Karpas-422 (cell line): ENCODE data around the gene KCTD13. TPM values are rescaled to one million over a fixed set of nuclear protein-coding genes. Genes with fewer than 3 reads are reported as not detected.
"Not testable (repeated sequence)": the region's sequence is repeated elsewhere in the genome, so short reads cannot be mapped to it uniquely, and the experiment has no call there.

ENCODE experiments used
- DNase-seq: peaks from one replicate; pipeline ENCODE4 v3.0.0-alpha.2; 2015
- H2AFZ ChIP-seq: fragments of 200-600 bp; sonication (generic); 2 replicates; pipeline ENCODE4 v1.6.1; 2014; ENCODE audit warnings: antibody characterized with exemption, low read length, mixed read lengths
- H3K27ac ChIP-seq: fragments of 200-600 bp; sonication (generic); 2 replicates; pipeline ENCODE4 v1.5.1; 2014; ENCODE audit warnings: mild to moderate bottlenecking, low read length, moderate library complexity
- H3K27me3 ChIP-seq: fragments of 200-600 bp; sonication (generic); 2 replicates; pipeline ENCODE4 v1.6.1; 2014; ENCODE audit warnings: low read length, mixed read lengths
- H3K36me3 ChIP-seq: fragments of 200-600 bp; sonication (generic); 2 replicates; pipeline ENCODE4 v1.6.1; 2014; ENCODE audit warnings: low read length, mixed read lengths; ENCODE audit not compliant: insufficient read depth
- H3K4me1 ChIP-seq: fragments of 200-600 bp; sonication (generic); 2 replicates; pipeline ENCODE4 v1.6.1; 2014; ENCODE audit warnings: mild to moderate bottlenecking, low read length, mixed read lengths
- H3K4me2 ChIP-seq: fragments of 200-600 bp; sonication (generic); 2 replicates; pipeline ENCODE4 v1.6.1; 2014; ENCODE audit warnings: low read length, low read depth, mild to moderate bottlenecking; ENCODE audit not compliant: poor library complexity, severe bottlenecking
- H3K4me3 ChIP-seq: fragments of 200-600 bp; sonication (generic); 2 replicates; pipeline ENCODE4 v1.5.1; 2014; ENCODE audit warnings: mild to moderate bottlenecking, antibody characterized with exemption, low read length, mixed read lengths
- H3K79me2 ChIP-seq: fragments of 200-600 bp; sonication (generic); 2 replicates; pipeline ENCODE4 v1.6.1; 2014; ENCODE audit warnings: mild to moderate bottlenecking, low read length, mixed read lengths
- H3K9ac ChIP-seq: fragments of 200-600 bp; sonication (generic); 2 replicates; pipeline ENCODE4 v1.6.0; 2014; ENCODE audit warnings: low read length
- H3K9me2 ChIP-seq: fragments of 200-600 bp; sonication (generic), shearing (Covaris generic); replicated peaks from 2 replicates; pipeline ENCODE4 v1.6.0; 2014; ENCODE audit warnings: mild to moderate bottlenecking, low read length, moderate library complexity; ENCODE audit not compliant: insufficient read depth
- H3K9me3 ChIP-seq: fragments of 300-700, 200-600 bp; sonication (generic); 2 replicates; pipeline ENCODE4 v1.6.1; 2014; ENCODE audit warnings: low read length, mixed read lengths
- H4K20me1 ChIP-seq: fragments of 200-600 bp; sonication (generic); 2 replicates; pipeline ENCODE4 v1.6.1; 2014; ENCODE audit warnings: mild to moderate bottlenecking, antibody characterized with exemption, low read length, low read depth; ENCODE audit not compliant: insufficient read depth
- total RNA-seq: library from RNA; depleted of rRNA; stranded (reverse); fragments of >200 nt; shearing (Covaris generic); gene quantifications from 2 replicates; pipeline ENCODE4 v1.2.3, GENCODE V29; 2014; ENCODE audit warnings: low replicate concordance

Gene KCTD13
- total RNA-seq, 1 experiment from 2014 or later: 14.2 TPM

GRCh38 chr16:29873319-29873718 is 52.7 kb downstream of the KCTD13 start:
- Histone ChIP-seq H3K79me2 (no peaks in the 10 kb centered on the region), H3K27ac (no peak overlapping the region), H3K9ac (no peak overlapping the region), H3K9me3 (no peaks in the 10 kb centered on the region), H3K27me3 (no peaks in the 10 kb centered on the region), H3K36me3 (no peaks in the 10 kb centered on the region), H3K9me2 (no peaks in the 10 kb centered on the region), H3K4me2 (no peak overlapping the region), H3K4me1 (no peaks in the 10 kb centered on the region), H2AFZ (no peak overlapping the region), H3K4me3 (no peak overlapping the region), H4K20me1 (no peaks in the 10 kb centered on the region)
- no peak for DNase-seq

DNA sequence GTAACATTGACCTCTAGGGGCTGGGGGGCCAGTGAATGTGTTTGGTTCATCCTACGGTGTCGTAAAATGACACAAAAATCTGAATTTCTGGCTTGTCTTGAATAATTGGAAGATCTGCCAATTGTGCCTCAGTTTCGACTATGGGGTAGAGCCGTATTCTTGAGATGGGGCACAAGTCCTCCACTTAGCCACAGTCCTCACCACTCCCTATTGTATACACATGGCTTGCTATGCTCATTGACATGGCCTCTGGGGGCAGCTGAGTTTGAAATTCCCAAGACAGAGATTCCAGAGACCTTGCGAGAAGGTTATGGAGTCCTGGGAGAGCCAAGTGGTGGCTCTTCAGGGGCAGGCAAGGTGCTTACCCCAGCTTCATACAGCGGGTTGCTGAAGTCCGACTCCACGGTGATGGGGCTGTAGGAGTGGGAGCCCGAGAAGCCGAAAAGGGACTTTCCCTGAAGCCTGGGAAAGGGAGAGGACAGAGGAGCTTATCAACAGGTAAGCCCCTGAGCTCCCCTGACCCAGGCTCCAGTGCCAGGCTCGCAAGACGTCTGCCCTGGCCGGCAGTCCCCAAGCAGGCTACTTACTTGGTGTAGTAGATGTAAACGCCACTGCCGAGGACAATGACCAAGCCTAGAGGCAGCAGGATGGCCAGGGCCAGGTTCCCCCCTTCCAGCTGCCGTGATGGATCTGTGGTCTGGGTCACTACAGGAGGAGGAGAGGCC is 54.0 kb downstream of the KCTD13 start:
- Histone ChIP-seq H3K27me3 (no peaks in the 10 kb centered on the region), H3K27ac (no peak overlapping the region), H3K9ac (no peak overlapping the region), H3K79me2 (no peaks in the 10 kb centered on the region), H3K36me3 (no peaks in the 10 kb centered on the region), H3K4me2 (no peak overlapping the region), H3K9me3 (no peaks in the 10 kb centered on the region), H3K4me1 (no peaks in the 10 kb centered on the region), H2AFZ (no peak overlapping the region), H3K4me3 (no peak overlapping the region), H4K20me1 (no peaks in the 10 kb centered on the region), H3K9me2 (no peaks in the 10 kb centered on the region)
- peak; percentile 37 for DNase-seq

DNA sequence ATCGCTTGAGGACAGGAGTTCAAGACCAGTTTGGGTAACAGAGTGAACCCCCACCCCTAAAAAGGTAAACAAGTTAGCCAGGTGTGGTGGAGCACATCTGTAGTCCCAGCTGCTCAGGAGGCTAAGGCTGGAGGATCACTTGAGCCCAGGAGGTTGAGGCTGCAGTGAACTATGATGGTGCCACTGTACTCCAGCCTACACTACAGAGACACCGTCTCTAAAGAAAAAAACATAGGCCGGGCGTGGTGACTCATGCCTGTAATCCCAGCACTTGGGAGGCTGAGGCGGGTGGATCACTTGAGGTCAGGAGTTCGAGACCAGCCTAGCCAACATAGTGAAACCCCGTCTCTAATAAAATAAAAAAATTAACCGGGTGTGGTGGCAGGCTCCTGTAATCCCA is 57.0 kb downstream of the KCTD13 start:
- not testable (repeated sequence) for H3K36me3 ChIP-seq, H2AFZ ChIP-seq, H4K20me1 ChIP-seq, H3K79me2 ChIP-seq, H3K4me3 ChIP-seq, H3K4me2 ChIP-seq, H3K9ac ChIP-seq, H3K9me3 ChIP-seq, H3K9me2 ChIP-seq, H3K27ac ChIP-seq, H3K27me3 ChIP-seq, DNase-seq, H3K4me1 ChIP-seq

DNA sequence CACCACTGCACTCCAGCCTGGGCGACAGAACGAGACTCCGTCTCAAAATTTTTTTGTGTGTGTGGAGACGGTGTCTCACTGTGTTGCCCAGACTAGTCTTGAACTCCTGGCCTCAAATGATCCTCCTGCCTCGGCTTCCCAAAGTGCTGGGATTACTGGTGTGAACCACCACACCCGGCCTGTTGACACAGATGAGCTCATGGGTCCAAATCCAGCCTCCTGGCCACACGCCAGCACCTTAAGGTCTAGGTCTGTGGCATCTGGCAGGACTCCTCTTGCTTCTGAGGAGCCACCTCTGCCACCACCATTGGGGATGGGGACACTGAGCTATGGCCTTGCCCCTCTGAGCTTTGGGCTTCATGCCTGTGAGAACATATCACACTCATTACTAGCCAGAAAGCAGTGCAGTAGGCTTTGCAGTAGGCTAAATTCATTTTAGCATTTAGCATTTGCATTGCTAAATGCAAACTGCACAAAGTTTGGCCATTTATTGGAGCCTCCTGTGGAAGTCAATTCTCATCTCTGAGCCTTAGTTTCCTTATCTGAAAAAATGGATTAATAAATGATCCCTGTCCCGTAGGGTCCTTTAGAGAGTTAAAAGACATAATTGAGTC is 57.5 kb downstream of the KCTD13 start:
- Histone ChIP-seq H3K9me2 (no peaks in the 10 kb centered on the region), H4K20me1 (no peaks in the 10 kb centered on the region), H3K4me3 (no peak overlapping the region), H3K4me2 (no peak overlapping the region), H3K9ac (no peak overlapping the region), H3K27me3 (no peaks in the 10 kb centered on the region), H2AFZ (no peak overlapping the region), H3K36me3 (no peaks in the 10 kb centered on the region), H3K27ac (no peak overlapping the region), H3K4me1 (peaks cover 4% of the 10 kb centered on the region), H3K79me2 (no peaks in the 10 kb centered on the region), H3K9me3 (no peaks in the 10 kb centered on the region)
- peak; percentile 34 for DNase-seq

GRCh38 chr16:29864205-29864604 is 61.8 kb downstream of the KCTD13 start:
- no peak overlapping the region for H2AFZ ChIP-seq

GRCh38 chr16:29863669-29863984 is 62.4 kb downstream of the KCTD13 start:
- H3K4me2 ChIP-seq: peak overlapping the region; percentile 71
- peaks cover 9% of the 10 kb centered on the region for H3K79me2 ChIP-seq
- no peak overlapping the region for H3K4me3 ChIP-seq
- peaks cover 12% of the 10 kb centered on the region for H3K4me1 ChIP-seq
- 0 out of 2 replicates have a peak overlapping the region, but pooled peaks have one; percentile 34 for H3K9ac ChIP-seq
- H3K27me3 ChIP-seq: no peaks in the 10 kb centered on the region
- H4K20me1 ChIP-seq: no peaks in the 10 kb centered on the region
- H3K27ac ChIP-seq: no peak overlapping the region
- H3K36me3 ChIP-seq: no peaks in the 10 kb centered on the region
- no peaks in the 10 kb centered on the region for H3K9me2 ChIP-seq
- no peak for DNase-seq
- 0 out of 2 replicates have a peak overlapping the region, but pooled peaks have one; percentile 42 for H2AFZ ChIP-seq
- no peaks in the 10 kb centered on the region for H3K9me3 ChIP-seq

More at GRCh38 chr16:29864205-29864604, 61.8 kb downstream of the KCTD13 start:
- Histone ChIP-seq H3K27me3 (no peaks in the 10 kb centered on the region), H3K9ac (no peak overlapping the region), H3K9me2 (no peaks in the 10 kb centered on the region), H3K9me3 (no peaks in the 10 kb centered on the region), H3K4me3 (no peak overlapping the region), H3K36me3 (no peaks in the 10 kb centered on the region), H3K79me2 (peaks cover 9% of the 10 kb centered on the region), H3K4me2 (no peak overlapping the region), H3K27ac (no peak overlapping the region), H4K20me1 (no peaks in the 10 kb centered on the region), H3K4me1 (peaks cover 12% of the 10 kb centered on the region)
- DNase-seq: no peak

- Histone ChIP-seq H3K27ac (0 out of 2 replicates have a peak within 1 kb of the TSS, but pooled peaks have one; percentile 38), H3K9ac (peak within 1 kb of the TSS; percentile 80), H2AFZ (peak within 1 kb of the TSS; percentile 77), H3K79me2 (peaks cover 9% of the 10 kb centered on the region), H3K36me3 (no peaks in the 10 kb centered on the region), H3K4me1 (peaks cover 12% of the 10 kb centered on the region), H3K4me2 (peak within 1 kb of the TSS; percentile 71), H3K9me3 (no peaks in the 10 kb centered on the region), H3K9me2 (no peaks in the 10 kb centered on the region), H3K27me3 (no peaks in the 10 kb centered on the region), H3K4me3 (peak within 1 kb of the TSS; percentile 85), H4K20me1 (no peaks in the 10 kb centered on the region)
- peak; percentile 99 for DNase-seq
Measured at GRCh38 chr16:29862884-29863668, 63.0 kb downstream of the KCTD13 start, which contains the start of gene CDIPT. TSS of gene CDIPT (minus strand) at chr16:29863226. CDS start at chr16:29862857, 369 bp downstream.

GRCh38 chr16:29862383-29862883 is 63.6 kb downstream of the KCTD13 start:
- H3K27me3 ChIP-seq: no peaks in the 10 kb centered on the region
- peak; percentile 51 for DNase-seq
- peaks cover 9% of the 10 kb centered on the region for H3K79me2 ChIP-seq
- H3K4me3 ChIP-seq: peak overlapping the region; percentile 85
- peak overlapping the region; percentile 80 for H3K9ac ChIP-seq
- H2AFZ ChIP-seq: peak overlapping the region; percentile 77; the same call in 1 of the 2 replicates
- no peaks in the 10 kb centered on the region for H3K36me3 ChIP-seq
- H3K27ac ChIP-seq: no peak overlapping the region
- H4K20me1 ChIP-seq: no peaks in the 10 kb centered on the region
- H3K9me2 ChIP-seq: no peaks in the 10 kb centered on the region
- peak overlapping the region; percentile 71 for H3K4me2 ChIP-seq
- H3K9me3 ChIP-seq: no peaks in the 10 kb centered on the region
- H3K4me1 ChIP-seq: peaks cover 12% of the 10 kb centered on the region
